SK-N-MC (cell line): ENCODE measurements around the gene LRRTM4.

Source experiments
- EZH2 ChIP-seq: fragments of 200-600 bp; sonication (generic); IDR thresholded peaks from one replicate; pipeline ENCODE4 v1.6.1; 2017; ENCODE audit warnings: antibody characterized with exemption
- POLR2AphosphoS5 ChIP-seq: IDR thresholded peaks from 2 replicates; pipeline ENCODE4 v1.6.1; 2012; ENCODE audit warnings: mild to moderate bottlenecking, low read depth, low read length, borderline replicate concordance

- TF ChIP-seq EZH2 (no peak), POLR2AphosphoS5 (no peak)
Measured at GRCh38 chr2:76998152-76998551, 524.0 kb downstream of the LRRTM4 start.
